ENCODE measurements around the gene SLC38A8. TPM values are rescaled to one million over a fixed set of nuclear protein-coding genes. Genes with fewer than 3 reads are reported as not detected.

Gene SLC38A8
- total RNA-seq, result not detected
- long read RNA-seq, result 0 reads

DNA sequence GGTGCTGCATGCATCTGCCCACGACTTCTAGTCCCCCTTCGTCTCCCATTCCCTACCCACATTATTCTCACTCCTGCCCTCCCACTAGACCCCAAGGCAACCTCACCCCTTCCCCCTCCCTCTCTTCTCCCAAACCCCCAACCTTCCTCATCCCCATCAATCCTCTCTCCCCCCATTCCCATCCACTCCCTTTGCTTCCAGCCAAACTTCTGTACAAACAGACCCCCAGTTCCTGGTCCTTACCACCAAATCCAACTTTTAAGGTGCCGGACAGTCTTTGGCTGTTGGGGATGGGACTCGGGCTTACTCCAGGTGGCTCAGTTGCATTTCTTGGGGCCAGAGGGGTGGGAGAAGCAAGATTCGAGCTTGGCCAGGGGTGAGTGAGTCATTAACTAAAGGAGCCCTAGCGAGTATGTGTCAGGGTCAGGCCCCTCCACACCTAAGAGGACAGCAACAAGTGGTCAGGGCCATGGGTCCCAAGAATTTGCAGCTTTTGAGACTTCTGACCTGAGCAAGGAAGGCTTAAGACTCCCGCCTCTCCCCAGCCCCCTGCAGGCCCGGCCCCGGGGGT, at the start of gene SLC38A8:
Gene SLC38A8 (minus strand): TSS at position 488 of the 571 bp plus-strand sequence. CDS start 638 bp downstream, outside the sequence.
- no peak for DNase-seq (ENCODE audit: low spot score)

DNA sequence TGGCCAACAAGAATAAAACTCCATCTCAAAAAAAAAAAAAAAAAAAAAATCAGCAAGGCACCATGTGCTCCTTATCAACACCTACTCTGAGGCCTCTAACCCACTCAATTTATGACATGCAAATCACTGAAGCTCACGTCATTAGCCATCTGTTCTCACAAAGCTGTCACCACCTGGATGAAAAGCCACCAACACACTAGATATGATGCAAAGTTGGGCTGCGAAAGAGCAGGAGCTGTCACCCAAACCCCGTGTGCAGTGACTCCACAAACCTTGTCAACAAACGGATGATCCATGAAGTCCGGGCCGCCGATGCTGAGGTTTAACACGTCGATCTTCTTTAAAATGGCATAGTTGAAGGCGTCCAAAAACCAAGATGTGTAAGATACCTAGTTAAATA, 48.9 kb upstream of the SLC38A8 start:
- no peak for DNase-seq (ENCODE audit: low spot score)

DNA sequence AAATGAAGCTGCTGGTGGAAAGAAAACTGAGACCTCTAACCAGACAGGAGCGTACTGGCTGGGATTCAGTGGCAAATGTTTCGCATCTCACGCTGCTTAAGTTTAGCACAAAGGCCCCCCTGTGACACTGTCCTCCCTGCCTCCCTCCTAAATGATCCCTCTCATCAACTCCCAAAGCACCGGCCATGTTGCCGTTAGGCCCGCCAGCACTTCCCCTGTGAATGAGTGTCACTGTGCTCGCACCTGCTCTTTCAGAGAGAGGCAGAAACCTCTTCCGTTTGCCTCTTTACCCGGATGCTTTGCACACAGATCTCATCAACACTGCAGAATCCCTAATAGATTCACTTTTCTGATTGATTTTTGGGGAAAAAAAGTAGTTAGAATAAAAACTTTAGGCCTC, 47.6 kb upstream of the SLC38A8 start:
- DNase-seq (ENCODE audit: low spot score), result no peak

DNA sequence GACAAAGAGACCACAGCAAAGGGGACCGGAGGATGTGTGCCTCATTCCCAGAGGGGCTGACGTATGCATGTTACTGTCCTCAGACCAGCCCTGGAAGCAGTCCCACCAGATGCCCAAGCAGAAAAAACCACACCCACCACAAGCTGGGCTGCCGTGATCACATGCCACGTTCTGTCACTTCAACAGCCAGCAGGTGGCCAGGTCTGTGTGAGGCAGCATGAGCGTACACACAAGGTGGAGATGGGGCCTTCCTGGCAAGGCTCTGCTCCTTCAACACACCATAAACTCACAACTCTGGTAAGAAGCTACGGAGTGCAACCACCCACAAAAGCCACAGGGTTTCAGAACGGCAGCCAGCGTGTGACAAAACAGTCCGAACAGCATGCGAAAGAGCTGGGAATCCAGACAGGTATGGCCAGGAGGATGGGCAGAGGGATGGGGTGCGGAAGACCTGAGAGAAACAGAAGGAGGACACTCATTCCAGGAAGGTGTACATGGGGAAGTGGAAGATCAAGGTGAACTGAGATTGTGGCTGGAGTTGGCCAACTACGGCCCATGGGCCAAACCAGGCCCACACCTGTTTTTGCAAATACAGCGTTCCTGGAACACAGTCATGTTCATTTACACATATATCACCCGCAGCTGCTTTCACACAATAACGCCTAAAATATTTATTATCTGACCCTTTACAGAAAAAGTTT, 46.2 kb upstream of the SLC38A8 start:
- DNase-seq (ENCODE audit: low spot score), result no peak

DNA sequence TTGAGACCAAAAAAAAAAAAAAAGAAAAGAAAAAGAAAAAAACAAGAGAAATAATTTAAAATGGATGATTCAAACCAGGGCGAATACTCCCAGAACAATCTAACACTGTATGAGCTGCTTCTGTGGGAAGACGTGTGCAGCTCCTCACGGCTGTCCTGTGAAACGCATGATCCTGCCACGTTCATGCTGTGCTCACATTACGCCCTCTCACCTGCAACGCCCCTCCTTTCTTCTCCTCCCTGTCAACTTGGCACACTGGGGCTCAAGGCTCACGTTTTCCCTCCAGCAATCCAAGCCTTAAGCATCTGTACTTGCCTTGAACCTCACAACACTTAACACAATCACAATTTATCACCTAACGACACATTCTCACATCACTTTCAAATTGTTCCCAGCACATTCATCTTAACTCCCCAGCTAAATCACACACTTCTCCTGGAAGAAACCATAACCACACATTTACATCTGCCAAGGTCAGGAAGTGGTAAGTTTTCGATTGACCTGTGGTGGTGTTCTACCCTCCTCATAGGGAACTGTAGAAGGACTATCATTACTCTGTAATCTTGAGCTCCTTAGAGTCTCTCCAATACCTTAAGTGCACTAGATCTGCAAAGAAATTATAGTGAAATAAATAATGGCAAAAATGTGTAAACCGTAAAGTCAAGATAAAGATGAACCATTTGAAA, 45.0 kb upstream of the SLC38A8 start:
- no peak for DNase-seq (ENCODE audit: low spot score)

DNA sequence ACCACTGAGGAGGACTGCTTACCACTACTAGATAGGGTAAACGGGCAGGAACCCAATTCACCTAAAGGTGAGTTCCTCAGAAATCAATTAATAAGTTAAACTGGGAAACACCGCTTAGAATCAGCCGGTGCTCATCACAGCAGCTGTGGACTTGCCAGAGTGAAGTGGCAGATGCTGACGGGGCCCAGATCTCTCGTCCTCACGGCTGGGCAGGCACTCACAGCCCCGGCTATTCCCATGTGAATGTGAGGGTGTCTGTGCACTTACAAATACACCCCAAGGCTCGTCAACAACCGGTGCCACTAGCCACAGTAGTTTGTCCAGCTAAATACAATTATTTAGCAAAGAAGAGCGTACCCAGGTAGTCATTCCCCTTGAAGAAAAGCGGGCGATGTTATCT, 44.4 kb upstream of the SLC38A8 start:
- no peak for DNase-seq (ENCODE audit: low spot score)

DNA sequence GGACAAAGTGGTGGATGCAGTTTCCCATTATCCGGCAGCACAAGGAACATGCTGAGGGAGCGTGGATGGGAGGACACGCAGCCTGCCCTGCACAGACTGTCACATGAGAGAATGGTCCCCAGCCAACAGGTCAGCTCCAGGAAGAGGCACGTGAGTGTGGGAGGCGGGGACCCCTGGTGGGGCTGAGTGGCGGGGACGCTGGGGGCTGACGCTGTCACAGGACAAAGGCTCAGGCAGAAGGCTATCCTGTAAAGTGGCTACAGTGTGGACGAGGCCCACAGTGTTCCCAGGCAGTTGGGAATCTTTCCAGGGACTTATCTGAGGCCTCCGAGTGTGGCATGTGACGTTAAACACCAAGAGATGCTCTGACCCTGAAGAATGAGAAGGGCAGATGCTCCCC, 43.7 kb upstream of the SLC38A8 start:
- no peak for DNase-seq (ENCODE audit: low spot score)

DNA sequence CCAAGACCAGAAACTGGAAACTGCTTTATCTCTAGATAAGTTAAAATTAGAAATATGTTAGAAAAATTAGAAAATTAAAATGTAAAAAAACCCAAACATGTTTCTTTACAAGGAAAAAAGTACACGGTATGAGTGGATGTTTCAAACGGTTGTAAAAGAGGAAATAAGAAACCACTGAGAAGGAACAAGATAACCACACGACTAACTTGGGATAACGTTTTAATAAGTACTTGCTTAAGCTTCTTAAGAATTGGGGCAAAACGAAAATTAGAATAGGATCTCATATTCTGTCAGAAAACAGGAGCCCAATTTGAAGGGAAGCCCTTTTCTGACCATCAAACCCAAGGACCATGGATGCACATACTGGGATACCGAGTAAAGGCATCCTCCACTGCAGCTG, 43.2 kb upstream of the SLC38A8 start:
- DNase-seq (ENCODE audit: low spot score), result no peak

DNA sequence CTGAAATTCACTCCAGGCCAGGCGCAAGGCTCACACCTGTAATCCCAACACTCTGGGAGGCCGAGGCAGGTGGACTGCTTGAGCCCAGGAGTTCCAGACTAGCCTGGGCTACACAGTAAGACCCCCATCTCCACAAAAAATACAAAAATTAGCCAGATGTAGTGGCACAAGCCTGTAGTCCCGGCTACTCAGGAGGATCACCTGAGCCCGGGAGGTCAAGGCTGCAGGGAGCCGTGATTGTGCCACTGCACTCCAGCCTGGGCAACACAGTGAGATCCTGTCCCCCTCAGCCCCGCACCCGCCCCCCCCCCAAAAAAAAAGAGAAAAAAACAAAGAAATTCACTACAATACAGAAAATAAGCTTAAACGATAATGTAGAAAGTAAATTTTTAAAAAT, 42.7 kb upstream of the SLC38A8 start:
- no peak for DNase-seq (ENCODE audit: low spot score)

DNA sequence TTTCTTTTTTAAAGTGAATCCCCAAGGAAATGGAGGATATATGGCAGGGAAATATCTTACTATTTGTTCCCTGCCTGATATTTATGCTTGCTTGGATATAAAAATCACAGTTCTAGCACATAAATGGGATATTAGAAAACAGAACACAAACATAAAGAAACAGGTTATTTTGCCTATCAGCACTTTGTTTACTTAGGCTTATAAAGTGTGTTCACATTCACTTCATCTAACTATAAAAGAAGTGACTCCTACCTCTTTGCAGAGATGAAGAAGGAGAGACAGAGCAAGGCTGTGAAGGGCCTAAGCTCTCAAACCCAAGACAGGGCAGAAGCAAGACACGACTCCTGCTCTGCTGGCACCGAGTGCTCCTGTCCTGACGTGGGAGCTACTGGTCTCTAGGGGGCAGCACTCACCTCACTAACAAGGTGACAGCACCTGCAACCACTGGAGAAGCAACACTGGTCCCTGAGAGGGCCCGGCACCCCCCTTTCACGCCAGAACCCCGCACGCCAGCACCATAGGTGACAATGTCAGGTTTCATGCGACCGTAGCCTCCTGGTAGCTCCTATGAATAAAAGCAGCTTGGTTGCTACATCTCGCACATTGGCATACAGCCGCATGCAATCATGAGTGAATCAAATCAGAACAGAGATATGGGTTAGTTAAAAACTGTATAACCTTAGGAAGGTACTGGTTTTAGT, 42.1 kb upstream of the SLC38A8 start:
- DNase-seq (ENCODE audit: low spot score), result no peak

DNA sequence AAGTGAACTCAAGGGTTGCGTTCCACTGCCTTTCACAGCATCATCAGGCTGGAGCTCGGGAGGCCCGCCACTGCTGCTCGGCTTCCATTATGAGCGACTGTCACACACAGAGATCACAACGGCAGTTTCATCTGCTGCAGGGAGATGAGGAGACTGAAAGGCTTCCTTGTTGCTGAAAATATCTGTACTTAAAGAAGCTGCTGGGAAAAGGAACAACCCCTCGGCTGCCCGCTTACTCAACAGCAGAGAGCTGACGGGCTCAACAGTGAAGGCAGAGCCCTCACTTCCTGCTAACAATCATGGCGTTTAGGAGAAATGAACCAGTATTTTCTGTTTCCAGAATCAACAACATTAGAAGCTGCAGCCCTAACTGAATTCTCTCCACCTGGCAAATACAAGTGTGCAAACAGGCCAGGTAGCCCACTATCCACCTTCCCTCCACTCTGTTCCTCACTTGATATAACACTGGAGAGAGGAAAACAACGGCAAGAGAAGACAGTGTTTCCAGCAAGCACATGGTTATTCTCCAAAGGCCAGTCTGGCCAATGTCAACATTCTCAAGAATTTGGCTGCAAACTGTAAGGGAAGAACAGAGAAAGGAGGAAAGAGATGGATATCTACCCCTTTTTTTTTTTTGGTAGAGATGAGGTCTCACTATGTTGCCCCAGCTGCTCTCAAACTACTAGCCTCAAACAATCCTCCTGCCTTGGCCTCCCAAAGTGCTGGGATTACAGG, 40.4 kb upstream of the SLC38A8 start:
- no peak for DNase-seq (ENCODE audit: low spot score)

DNA sequence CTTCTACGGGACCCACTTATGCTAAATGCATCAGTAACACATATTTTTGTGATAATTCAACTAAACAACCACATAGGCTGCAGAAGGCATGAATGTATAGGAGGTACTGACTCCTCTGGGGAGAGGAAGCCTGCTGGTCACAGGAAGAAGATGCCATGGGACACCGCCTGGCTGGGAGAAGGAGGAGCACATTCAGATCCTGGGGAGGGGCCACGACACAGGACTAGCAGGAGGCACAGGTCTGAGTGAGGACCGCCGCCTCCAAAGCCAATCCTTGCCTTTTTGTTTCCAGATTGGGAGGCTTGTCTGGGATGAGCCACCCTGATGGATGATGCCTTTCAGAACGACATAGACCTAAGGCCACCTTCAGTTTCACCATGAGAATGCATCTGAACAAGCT, 39.5 kb upstream of the SLC38A8 start:
- no peak for DNase-seq (ENCODE audit: low spot score)

DNA sequence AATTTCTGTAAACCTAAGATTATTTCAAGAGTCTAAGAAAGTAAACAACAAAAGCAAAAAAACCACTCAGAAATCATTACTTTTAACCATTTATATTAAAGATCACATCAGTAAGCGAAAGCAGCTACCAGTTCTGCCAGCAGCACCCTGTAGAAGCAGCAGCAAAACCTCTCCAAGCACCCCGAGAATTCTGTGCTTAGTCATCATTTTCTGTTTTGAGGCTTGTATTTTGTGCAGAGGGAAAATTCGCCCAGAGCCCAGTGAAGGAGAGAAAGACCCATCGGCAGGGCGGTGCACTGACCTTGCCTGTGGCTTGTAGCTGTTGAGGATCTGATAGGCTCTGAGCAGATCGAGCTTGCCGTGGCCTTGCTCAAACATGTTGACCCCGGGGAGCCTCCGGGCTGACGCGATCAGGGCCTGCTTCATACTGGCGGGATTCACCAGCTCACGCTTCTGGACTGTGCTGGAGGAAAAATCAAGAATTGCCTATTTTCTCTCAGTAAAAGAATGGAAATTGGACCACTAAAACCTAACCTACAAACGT, 38.9 kb upstream of the SLC38A8 start:
- no peak for DNase-seq (ENCODE audit: low spot score)

DNA sequence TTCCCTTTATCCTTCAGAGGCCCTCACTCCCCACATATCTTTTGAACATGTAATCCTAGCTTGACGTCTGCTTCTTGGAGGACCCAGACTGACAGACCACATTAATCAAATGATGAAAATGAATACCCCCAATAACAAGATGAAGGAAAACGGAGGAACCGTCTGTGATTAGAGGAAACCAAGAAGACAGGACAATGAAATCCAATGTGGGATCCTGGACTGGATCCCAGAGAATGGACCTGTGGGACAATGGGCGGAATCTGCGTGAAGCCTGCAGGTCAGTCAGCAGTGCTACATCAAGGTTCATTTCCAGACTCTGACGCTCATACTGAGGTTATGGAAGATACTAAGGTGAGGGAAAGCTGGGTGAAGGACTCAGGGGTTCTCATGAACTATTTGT, 38.2 kb upstream of the SLC38A8 start:
- DNase-seq (ENCODE audit: low spot score), result no peak

DNA sequence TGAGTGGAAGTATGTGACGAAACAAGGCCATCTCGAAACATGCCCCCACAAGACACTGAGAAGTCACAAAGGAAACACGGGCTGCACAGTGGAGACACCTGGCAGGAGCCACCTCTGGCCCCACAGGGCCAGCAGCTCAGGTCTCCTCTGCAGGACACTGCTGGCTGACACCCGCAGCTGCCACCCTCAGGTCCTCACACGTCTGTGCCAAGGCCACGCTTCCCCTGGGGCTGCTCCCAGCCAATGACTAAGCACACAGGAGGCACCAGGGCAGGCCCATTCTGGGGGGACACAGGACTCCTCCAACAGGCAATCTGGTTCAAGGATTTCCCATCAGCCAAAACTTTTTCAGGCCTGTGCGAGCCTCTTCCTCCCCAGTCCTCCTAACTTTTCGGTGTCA, 37.8 kb upstream of the SLC38A8 start:
- DNase-seq (ENCODE audit: low spot score), result no peak

DNA sequence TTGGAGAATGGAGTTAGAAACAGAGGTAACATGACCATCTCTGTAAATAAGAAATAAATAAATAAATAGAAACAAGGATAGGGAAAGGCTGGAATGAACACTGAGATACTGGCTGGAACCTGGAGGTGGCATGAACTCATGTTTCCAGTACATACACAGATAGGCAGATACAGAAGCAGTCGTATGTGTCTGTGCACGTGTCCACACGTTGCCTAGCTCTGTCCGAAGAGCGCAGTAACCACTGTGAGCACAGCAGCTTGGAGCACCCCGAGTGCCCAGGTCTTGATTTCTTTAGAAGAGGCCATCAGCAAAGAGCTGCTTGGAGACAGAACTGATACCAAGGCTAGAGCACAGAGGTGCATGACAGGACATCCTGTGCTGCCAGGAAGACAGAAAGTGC, 37.1 kb upstream of the SLC38A8 start:
- DNase-seq (ENCODE audit: low spot score), result no peak

DNA sequence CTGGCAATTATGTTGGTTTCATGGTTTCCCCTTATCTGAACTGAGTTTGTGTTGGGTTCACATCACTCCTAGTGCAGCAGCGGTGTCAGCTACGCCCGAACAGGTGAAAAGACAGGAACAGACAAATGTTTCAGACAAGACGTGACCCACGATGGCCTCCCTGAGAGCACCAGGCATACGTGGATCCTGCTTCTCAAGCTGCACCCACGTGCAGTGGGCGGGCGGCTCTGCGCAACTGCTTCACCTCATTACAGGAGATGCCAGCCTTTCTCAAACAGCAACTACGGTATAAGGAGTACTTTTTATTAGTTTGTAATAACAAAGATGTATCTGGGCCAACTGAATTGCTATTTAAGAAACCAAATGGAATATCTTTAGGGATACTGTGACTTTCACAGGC, 32.8 kb upstream of the SLC38A8 start:
- DNase-seq (ENCODE audit: low spot score), result no peak

DNA sequence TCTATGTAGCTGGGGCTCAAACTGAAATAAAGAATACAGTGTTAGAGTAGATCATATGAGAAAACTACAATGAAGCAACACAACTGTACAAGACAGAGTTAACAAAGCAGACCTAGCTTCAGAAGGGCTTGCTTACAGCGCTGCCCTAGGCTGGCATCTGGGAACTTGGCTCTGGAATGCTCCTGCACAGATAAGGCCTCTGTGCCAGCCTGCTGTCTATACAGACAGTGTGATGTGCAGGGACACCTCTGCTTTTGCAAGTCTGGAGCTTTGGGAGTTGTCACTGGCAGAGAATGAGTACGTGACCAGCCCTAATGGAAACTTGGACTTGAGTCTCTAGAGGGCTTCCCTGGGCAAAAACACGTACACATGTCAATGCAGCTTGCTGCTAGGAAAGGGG, 32.1 kb upstream of the SLC38A8 start:
- DNase-seq (ENCODE audit: low spot score), result no peak

DNA sequence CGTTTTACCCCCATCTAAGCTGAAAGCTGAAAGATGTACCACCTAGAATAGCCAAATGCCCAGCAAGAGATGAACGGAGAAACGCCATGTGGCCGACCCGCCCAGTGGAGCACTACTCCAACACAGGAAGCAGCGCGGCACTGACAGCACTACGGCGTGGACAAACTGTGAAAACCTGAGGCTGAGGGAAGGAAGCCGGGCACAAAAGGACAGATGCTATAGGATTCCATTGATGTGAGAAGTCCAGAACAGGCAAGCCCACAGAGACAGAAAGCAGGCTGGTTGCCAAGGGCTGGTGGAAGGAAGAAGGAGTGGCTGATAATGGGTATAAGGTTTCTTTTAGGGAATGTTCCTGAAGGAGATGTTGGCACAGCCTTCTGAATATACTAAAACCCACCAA, 29.4 kb upstream of the SLC38A8 start:
- DNase-seq (ENCODE audit: low spot score), result no peak

DNA sequence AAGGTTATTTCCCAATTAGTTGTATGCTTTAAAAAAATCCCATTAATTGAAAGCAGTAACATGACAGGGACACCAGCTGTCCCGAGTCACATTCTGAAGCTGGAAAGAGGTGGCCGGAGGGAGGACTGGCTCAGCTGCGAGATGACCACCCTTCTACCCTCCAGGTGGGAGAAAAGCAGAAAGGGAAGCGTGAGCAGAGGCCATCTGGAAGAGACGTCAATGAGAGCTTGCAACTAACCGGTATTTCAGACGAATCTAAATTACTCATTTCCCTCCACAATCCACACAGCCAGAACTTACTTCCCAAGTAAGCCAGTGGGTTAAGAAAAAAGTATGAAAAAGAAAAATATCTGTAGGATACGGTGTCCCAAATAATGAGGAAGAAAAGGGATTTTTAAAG, 28.5 kb upstream of the SLC38A8 start:
- no peak for DNase-seq (ENCODE audit: low spot score)

DNA sequence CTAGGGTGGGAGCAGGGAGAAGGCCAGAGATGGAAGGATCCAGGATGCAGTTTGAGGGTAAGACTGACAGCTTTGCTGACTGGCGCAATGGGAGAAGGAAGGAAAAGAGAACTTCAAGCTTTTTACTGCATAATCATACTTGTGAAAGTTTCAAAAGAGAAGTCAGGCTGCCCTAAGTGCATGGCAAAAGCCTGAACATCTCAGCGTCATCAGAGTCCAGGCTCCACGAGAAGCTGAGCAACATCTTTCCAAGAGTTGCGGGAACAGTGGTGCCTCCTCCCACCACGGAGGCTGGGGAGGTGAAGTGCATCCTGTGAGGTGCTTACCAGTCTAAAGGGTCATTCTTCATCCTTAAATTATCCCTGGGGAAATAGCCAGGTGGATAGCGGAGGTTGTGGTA, 26.9 kb upstream of the SLC38A8 start:
- no peak for DNase-seq (ENCODE audit: low spot score)
